Astrocyte (in vitro differentiated cells and primary cell): ENCODE results near the gene DUSP8.

Experiments used
- EZH2 ChIP-seq: IDR thresholded peaks from 2 replicates; pipeline ENCODE4 v1.6.1; 2012; ENCODE audit warnings: mild to moderate bottlenecking, low read length, inconsistent platforms; ENCODE audit not compliant: insufficient read depth
- TF ChIP-seq, protein P1 (sequence below): IDR thresholded peaks from 2 replicates; pipeline ENCODE4 v1.5.1; 2011; ENCODE audit warnings: low read depth, mild to moderate bottlenecking, inconsistent platforms, low read length, moderate library complexity; ENCODE audit not compliant: insufficient read depth

DNA sequence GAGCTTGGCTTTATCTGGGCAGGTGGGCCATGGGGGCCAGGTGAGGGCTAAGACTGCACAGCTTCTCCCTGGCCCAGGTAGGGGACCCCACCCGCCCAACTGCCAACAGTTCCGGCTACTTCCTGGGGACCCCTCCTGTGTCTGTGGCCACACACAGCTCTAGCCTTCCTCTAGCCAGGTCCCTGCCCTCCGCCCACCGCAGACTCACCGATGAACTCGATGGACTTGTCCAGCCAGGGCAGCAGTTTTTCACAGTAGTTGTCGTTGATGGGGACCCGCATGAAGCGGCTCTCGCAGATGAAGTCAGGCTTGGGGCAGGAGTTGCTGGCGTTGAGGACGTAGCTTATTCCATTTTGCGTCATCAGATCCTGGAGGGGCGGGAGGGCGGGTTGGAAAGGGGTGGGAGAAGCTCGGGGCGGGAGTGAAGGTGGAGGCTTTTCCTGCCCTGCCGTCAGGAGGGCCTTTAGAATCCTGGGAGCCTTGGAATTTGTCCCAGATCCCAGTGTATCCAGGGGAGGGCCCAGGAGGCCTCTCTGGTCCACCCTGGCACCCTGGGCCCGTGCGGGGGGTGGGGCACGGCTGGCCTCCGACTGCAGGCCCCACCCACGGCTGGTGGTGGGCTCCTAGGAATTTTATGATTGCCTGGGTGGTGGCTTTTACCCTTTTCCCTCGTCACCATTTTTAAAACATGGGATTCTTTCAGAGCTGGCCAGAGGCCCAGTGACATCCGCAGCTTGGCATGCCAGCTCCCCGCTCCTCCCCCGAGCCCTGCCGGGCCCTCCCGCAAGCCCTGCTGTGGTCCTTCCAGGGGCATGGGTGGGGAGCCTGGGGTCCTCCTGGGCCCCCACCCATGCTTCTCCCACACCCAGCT, 13.9 kb downstream of the DUSP8 start:
- TF ChIP-seq, protein P1, sequence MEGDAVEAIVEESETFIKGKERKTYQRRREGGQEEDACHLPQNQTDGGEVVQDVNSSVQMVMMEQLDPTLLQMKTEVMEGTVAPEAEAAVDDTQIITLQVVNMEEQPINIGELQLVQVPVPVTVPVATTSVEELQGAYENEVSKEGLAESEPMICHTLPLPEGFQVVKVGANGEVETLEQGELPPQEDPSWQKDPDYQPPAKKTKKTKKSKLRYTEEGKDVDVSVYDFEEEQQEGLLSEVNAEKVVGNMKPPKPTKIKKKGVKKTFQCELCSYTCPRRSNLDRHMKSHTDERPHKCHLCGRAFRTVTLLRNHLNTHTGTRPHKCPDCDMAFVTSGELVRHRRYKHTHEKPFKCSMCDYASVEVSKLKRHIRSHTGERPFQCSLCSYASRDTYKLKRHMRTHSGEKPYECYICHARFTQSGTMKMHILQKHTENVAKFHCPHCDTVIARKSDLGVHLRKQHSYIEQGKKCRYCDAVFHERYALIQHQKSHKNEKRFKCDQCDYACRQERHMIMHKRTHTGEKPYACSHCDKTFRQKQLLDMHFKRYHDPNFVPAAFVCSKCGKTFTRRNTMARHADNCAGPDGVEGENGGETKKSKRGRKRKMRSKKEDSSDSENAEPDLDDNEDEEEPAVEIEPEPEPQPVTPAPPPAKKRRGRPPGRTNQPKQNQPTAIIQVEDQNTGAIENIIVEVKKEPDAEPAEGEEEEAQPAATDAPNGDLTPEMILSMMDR: no peak
- TF ChIP-seq EZH2: no peak
